ENCODE results near the gene ITGA2.

Gene ITGA2

DNA sequence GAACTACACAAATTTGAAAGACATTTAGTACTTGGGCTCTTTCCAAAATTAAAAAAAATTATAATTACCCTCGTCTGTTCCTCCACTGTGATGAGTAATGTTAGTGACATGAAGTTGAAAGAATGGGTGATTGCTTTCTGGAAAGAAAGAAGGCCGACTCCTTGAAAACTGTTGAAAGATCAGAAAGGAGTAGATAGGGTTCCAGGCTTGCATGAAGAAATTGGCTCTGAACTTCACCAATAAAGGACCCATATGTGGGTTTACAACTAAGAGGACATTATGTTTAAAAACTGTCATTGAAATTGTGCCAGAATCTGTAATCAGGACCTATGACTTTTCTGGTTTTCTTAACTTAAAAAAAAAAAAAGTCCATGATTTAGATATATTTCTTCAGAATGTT, 141.1 kb downstream of the ITGA2 start:
- no peak for DNase-seq (ENCODE audit: extremely low spot score)
- ChIA-PET CTCF (no interaction called here), POLR2A (no interaction called here)
- no peak for TF ChIP-seq CTCF (IDR thresholded peaks at IDR 0.05; ENCODE audit: control extremely low read depth, extremely low read depth, low read depth, missing control alignments)

- CTCF ChIA-PET, result no interaction called here
Measured at GRCh38 chr5:53133020-53133419, 143.9 kb downstream of the ITGA2 start.

More at GRCh38 chr5:53133020-53133419, 143.9 kb downstream of the ITGA2 start:
- DNase-seq (ENCODE audit: extremely low spot score), result no peak
- POLR2A ChIA-PET, result no interaction called here
- TF ChIP-seq CTCF (IDR thresholded peaks at IDR 0.05; ENCODE audit: control extremely low read depth, extremely low read depth, low read depth, missing control alignments), result no peak
